ENCODE results near the gene KLHL30.

Gene KLHL30

DNA sequence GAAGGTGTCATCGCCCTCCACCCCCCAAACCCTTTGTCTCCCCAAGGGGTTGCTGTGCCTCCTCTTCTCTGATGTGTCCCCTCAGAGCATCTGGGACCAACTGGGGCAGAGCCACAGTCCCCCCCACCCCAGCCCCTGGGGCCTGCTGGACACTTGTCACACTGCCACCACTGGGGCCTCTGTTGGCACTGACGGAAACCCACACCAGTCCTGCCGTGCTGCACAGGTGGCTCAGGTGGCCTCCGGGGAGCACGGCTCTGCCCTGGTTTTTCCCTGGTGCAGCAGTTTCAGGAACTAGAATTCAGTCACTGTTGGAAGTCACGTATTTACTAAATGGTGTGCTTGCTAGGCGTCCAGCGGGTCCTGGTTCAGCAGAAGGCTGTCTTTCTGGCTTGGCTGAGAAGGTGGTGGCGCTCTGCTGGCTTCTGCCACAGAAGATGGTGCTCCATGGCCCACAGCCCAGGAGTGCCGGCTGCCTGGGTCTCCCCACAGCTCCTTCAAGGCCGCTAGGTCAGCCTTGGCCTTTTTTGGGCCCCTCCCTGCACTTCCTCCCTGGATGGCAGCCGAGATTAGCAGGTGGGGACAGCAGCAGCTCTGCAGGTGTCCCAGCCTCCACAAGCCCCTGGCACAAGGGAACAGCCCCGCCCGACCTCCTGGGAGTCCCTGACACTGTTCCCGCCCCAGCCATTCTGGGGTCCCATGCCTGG, 18.6 kb upstream of the KLHL30 start:
- DNase-seq, result no peak

DNA sequence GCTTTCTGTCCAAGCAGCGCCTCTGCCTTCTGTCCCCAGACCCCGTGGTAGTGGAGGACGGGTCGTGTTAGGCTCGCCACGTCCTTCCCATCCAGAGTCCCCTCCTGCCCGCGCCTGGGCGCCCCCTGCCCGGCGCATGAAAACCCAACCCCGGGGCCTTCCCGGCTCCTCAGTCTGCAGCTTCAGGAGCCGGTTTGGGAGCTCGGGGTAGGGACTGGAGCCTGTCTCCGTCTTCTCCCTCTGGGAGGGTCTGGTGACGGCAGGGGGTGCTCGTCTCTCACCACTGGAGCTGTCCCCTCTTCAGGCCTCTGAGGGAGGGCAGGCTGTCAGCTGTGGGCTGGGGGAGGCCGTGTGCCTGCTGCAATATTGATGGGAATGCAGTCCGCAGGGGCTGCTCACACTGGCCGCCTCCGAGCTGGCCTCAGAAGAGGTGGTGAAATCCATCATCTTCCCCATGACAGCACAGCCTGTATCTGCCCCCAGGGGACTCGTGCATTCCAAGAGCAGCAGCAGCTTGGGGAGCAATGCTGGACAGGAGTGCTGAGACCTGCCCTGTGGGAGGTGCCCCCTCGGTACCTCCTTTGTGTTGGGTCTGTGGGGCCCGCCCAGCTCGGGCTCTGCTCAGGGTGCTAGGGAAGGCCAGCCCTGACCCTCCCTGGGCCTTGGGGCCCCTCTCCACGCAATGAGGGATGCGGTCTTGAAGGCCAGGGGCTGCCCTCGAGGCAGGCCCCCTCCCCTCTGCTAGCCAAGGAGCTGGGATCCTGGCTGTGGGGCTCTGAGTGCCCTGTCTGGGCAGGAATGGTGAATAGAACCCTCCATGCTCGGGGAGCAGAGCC, 17.8 kb upstream of the KLHL30 start:
- DNase-seq, result no peak

DNA sequence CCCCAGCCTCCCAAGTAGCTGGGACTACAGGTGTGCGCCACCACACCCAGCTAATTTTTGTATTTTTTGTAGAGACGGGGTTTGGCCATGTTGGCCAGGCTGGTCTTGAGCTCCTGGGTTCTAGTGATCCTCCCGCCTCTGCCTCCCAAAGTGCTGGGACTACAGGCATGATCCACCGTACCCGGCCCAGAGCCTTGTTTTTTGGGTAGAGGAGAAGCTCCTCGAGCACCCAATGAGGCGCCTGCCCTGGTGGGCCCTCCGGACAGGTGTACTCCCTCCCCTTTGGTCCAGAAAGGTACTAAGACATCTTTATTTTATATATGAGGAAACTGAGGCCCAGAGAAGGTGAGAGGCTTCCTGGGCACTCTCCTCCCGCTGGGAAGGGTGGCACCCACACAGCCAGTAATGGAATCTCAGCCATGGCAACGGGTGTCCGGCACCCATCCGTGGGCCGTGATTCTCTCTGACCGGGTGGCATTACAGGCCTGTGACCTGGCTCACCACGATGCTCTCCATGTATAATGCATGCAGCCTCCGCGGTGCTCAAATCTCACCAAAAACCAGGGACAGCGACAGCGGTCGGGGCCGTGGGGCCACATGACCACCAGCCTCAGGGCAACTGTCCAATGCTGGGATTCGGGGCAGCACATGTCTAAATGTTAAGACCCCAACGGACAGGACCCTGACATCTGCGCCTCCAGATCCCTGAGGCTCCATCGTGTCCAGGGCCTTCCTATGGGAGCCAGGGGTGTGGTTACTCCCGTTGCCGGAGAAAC, 16.8 kb upstream of the KLHL30 start:
- DNase-seq, result no peak

DNA sequence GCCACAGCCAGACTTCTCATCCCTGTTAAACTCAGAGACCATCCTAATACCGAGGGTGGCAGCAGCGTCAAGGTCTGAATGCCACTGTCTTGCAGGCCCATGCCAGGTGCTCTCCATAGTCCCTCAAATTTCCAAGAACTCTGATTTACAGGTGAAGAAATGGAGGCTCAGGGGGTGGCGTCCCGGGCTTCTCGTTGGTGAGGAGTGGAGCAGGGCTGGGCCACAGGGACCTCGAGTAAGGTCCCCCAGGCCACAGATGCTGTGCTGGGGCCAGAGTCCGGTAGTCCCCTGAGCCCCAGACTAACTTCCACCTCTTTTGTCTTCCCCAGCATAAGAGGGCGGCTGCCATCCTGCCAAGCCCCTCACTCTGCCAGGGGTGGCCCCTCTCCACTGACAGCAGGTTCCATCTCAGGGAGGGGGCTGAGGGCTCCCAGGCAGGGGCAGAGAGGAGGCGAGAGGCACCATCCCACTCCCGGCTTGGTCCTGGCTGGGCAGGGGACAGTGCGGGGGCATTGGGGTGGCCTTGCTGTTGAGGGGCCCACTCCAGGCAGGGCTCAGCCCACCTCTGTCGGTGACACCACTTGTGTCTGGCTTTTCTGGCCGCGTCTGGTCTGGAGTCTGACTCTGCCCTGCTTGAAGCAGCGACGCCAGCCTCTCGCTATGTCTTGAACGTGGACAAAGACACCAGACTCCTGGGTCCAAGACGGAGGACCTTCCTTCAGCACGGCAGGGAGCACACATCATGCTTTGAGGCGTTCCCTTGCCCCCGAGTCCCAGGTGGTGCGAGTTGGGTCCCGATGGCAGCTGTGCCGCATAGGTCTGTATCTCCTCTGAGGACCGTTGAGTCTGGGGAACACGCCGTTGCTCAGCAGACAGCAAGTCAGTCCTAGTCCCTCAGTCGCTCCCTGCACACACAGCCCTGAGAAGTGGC, 15.9 kb upstream of the KLHL30 start:
- DNase-seq, result no peak

DNA sequence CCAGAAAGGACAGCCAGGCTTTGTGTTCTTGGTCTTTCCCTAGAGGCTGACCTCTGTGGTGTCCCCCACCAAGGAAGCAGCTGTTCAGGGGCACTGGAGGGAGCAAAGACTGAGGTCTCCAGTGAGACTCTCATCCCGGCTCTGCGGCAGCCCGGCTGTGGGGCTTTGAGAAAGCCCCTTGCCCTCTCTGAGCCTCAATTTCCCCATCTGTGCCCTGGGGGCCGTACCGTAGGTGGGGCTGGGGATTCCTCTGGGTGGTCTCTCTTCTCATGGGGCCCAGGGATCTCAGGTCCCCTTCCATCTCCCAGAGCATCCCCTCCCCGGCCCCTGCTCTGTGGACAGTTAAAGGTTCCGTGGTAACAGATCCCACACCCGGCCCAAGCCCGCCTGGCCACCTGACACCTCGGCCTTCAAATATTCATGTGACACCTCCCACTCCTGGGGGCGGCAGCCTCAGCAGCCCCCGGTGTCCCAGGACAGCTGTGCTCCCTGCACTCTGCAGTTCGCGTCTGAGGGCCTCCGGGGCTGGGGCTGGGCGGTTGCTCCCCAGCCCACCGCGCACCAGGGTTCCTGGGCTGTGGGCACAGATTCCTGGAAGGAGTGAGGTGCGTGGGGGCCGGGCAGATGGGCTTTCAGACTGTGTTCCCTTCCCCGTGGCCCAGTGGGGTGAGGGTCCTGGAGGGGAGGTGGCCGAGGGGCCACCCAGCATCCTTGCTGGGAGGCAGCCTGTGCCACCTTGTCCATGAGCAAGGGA, 15.1 kb upstream of the KLHL30 start:
- no peak for DNase-seq

DNA sequence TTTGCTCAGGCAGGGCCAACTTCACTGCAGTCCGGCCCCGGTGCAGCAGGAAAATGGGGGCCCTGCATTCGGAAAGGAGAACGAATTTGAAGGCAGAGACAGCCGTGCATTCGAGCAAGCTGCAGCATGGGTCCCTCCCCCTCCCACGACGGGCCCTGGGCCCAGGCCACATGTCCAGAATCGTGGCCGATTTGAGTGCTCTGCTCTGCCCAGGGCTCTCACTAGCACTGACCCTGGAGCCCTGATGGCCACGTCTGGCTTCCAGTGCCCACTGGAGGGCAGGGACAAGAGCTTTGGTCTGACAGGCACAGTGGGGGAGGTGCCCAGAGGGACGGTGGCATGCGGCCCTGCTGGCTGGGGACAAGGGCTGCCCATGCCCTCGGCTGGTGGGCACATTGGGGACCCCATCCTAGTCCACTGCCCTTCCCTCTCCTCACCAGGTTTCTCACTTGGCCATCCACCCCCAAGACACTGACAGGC, 14.4 kb upstream of the KLHL30 start:
- DNase-seq, result no peak

DNA sequence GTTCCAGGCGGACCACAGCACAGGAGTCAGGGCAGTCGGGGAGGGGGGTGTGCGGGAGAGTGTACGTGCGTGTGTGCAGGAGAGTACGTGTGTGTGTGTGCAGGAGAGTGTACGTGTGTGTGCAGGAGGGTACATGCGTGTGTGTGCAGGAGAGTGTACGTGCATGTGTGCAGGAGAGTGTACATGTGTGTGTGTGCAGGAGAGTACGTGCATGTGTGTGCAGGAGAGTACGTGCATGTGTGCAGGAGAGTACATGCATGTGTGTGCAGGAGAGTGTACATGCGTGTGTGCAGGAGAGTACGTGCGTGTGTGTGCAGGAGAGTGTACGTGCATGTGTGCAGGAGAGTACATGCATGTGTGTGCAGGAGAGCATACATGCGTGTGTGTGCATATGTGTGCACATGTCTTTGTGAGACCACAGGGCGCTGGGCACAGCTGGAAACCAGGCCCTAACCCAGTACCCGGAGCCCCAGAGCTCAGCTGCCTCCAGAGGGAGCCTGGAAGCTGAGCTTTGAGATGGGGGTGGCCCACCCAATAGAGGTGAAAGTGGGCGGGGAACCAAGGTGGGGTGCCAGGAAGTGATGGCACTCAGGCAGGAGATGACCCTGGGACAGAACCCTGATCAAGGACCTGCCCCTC, 13.9 kb upstream of the KLHL30 start:
- DNase-seq, result no peak

DNA sequence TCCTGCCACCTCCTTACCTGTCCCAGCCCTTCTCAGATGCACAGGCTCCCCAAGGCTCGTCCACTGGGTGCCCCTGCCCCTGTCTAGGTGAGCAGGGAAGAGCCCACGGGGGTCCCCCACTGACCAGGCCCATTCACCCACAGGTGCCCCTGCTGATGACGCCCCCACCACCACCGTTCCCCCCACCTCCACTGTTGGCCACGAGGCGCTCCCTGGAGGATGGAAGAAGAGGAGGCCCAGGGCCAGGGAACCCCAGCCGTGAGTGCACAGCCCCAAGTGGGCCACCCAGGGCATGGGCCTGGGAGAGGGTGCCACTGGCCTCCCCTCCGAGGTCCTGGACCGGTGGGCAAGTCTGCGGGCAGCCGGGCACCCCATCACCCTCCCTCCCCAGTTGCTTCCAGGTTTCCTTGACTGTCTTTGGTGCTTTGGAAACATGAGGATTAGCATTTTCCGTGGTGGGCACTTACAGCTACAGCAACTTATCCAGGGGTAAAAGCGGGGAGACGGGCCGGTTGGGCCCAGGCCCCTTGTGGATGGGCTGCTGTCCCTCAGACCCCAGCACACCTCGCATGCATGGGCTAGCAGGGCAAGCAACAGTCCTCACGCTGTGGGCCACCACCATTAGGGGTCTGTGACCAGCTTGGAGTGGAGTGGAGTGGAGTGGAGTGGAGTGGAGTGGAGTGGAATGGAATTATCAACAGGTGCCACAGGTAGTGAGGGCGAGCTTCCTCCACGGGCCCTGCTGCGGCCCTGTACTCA, 13.2 kb upstream of the KLHL30 start:
- no peak for DNase-seq

DNA sequence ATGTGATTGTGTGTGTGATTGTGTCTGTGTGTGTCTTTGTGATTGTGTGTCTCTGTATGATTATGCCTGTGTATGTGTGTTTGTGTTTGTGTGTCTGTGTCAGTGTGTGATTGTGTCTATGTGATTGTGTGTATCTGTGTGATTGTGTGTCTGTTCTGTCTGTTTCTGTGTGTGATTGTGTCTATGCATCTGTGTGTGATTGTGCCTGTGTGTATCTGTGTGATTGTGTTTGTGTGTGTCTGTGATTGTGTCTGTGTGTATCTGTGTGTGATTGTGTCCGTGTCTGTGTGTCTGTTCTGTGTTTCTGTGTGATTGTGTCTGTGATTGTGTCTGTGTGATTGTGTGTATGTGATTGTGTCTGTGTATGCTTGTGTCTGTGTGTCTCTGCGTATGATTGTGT, 12.1 kb upstream of the KLHL30 start:
- no peak for DNase-seq

DNA sequence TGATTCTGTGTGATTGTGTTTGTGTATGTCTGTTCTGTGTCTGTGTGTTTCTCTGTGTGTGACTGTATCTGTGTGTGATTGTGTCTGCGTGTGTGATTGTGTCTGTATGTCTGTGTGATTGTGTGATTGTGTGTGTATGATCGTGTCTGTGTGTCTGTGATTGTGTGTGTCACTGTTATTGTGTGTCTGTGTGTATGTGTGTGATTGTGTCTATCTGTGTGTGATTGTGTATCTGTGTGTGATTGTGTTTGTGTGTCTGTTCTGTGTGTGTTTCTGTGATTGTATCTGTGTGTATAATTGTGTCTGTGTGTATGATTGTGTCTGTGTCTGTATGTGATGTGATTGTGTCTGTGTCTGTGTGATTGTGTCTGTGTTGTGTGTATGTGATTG, 11.7 kb upstream of the KLHL30 start:
- no peak for DNase-seq

DNA sequence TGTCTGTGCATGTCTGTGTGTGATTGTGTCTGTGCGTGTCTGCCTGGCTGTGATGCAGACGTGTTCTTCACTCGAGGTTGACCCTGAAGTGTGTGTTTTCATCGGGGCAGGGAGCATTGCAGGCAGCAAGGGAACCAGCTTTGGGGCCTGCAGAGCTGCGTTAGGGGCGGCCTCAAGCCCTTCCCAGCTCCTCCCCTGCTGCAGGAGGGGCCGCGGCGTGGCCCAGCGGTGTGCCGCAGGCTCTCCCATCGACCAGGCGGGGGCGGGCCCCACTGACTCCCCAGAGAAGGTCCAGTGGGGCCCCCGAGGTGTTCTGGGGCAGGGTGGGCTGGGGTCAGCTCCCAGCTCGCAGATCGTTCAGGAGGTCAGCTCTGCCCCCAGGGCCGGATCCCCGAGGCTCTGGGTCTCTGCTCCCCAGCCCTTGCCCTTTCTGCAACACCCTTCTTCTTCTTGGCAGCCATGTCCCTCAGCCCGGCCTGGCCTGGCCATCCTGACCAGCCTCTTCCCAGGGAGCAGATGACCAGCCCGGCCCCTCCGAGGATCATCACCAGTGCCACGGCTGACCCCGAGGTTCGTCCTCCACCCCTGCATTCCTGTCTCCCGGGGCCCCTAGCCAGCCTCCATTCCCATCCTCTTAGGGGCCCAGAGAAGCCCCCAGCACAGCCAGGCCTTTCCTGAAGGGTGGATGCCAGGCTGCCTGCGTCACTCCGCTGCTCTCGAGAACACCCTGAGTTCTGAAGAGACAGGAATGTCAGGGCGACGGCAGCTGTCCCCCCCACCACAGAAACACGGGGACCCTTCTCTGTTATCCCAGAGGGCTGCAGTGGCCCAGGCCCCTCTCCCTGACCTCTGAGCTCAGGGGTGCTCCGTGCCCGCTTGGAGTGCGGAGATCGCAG, 11.1 kb upstream of the KLHL30 start:
- DNase-seq, result no peak

DNA sequence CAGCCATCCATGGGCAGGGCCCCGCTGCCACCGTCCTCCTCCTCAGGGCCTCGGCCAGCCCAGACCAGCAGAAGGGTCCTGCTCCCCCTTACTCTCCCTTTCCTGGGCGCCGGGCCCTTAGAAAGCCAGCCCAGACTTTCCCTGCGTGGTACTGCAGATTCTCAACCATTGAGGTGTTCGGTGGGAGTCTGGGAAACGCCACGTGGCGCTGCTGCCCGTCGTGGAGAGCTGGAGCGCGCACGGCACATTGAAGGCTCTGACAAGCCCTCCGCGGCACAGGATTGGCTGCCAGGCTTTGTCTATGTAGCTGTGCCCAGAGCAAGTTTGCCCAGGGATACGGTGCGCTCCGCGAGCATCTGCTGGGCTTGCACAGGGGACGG, 10.4 kb upstream of the KLHL30 start:
- DNase-seq, result no peak

DNA sequence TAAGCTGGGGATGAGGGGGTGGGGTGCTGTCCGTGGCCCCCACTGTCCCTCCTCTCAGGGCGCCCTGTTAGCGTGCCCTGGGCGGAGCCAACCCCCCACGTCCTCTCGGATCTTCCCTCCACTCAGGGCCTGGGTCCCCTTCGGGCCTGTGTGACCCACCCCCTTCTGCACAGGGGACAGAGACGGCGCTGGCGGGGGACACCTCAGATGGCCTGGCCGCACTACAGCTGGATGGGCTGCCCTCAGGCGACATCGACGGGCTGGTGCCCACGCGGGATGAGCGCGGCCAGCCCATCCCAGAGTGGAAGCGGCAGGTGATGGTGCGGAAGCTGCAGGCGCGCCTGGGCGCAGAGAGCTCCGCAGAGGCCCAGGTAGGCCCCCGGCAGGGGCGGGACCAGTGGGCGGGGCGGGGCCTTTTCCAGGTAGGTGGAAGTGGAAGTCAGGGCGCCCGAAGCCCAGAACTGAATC, 9.9 kb upstream of the KLHL30 start:
- no peak for DNase-seq

DNA sequence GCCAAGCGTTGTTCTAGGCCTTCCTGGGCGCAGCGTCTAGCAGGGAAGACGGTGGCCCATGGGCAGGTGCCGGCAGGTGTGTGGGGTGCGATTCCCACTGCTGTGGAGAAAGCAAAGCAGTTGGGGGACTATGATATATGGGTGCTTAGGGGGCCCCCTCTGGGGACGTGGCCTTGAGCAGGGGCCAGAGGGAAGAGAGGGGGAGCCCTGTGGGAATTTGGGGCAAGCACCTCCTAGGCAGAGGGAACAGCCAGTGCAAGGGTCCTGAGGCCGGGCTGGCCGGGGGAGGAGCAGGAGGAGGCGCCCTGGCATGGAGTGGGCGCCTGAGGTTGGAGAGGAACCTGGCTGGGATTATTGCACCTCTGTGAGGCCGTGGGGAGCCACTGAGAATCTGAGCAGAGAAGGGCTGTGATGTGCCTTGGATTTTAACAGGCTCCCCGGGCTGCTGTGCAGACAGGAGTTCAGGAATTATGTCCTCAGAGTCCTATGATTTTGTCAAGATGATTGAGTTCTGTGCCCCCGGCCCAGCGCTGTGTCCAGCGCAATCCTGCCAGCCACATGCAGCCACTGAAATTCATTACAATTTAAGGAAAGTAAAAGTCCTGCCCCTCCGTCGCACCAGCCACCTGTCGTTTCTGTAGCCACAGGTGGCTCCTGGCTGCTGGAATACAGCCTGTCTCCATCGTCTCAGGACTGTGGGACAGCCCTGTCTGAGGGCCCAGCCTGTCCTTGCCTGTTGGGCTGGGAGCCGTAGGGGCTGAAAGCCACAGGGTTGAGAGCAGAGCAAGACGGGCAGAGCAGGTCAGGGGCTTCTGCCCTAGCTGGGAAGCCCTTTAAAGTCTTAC, 9.1 kb upstream of the KLHL30 start:
- DNase-seq, result no peak

DNA sequence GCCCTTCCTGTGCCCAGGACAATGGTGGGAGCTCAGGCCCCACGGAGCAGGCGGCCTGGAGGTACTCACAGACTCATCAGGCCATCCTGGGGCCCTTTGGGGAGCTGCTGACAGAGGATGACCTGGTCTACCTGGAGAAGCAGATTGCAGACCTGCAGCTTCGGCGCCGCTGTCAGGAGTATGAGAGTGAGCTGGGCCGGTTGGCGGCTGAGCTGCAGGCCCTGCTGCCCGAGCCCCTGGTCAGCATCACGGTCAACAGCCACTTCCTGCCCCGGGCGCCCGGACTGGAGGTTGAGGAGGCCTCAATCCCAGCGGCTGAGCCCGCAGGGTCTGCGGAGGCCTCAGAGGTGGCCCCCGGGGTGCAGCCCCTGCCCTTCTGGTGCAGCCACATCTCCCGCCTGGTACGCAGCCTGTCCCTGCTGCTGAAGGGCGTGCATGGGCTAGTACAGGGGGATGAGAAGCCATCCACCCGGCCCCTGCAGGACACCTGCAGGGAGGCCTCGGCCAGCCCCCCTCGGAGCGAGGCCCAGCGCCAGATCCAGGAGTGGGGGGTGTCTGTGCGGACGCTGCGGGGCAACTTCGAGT, 8.3 kb upstream of the KLHL30 start:
- DNase-seq, result no peak

DNA sequence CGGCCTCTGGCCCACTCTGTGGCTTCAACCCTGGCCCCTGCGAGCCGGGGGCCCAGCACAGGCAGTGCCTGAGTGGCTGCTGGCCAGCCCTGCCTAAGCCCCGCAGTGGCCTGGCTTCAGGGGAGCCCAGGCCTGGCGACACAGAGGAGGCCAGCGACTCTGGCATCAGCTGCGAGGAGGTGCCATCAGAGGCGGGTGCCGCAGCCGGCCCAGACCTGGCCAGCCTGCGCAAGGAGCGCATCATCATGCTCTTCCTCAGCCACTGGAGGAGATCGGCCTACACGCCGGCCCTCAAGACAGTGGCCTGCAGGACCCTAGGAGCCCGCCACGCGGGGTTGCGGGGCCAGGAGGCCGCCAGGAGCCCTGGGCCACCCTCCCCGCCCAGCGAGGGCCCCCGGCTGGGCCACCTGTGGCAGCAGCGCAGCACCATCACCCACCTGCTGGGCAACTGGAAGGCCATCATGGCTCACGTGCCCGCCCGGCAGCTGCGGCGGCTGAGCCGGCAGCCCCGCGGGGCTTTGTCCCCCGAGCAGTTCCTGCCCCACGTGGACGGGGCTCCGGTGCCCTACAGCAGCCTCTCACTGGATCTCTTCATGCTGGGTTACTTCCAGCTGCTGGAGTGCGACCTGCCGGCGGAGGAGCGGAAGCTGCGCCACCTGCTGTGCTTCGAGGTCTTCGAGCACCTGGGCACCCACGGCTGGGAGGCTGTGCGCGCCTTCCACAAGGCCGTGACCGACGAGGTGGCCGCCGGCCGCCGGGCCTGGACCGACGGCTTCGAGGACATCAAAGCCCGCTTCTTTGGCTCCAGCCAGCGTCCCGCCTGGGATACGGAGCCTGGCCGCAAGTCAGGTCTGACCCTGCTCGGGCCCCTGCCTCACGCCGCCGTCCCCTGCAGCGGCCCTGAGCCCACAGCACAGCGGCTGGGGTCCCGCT, 7.5 kb upstream of the KLHL30 start:
- DNase-seq, result no peak
